NT2/D1 (cell line): Measurements from ENCODE around the gene SLC16A4.

ENCODE experiments used
- SUZ12 ChIP-seq: IDR thresholded peaks from 2 replicates; pipeline ENCODE4 v1.6.1; 2011; ENCODE audit not compliant: insufficient read length, insufficient read depth; ENCODE audit errors: extremely low read depth
- YY1 ChIP-seq: IDR thresholded peaks from 2 replicates; pipeline ENCODE4 v1.6.1; 2011; ENCODE audit not compliant: insufficient read length, insufficient read depth
- ZNF274 ChIP-seq: IDR thresholded peaks from 2 replicates; pipeline ENCODE4 v1.6.1; 2011; ENCODE audit warnings: mild to moderate bottlenecking, low read depth, low read length

GRCh38 chr1:110409316-110409715, 18.5 kb upstream of the SLC16A4 start:
- no peak for TF ChIP-seq YY1
- no peak for TF ChIP-seq ZNF274
- no peak for TF ChIP-seq SUZ12
